ENCODE data around the gene HIPK3. TPM values are rescaled to one million over a fixed set of nuclear protein-coding genes. Genes with fewer than 3 reads are reported as not detected.

HIPK3 gene
- polyA plus RNA-seq, 1 donor (not counting 4 experiments of a cell fraction or from before 2014, with no cell fraction given), result 37.3 TPM

GRCh38 chr11:33307984-33308383 lies 50.8 kb downstream of the HIPK3 start:
- peaks cover 18% of the 10 kb centered on the region for H4K20me1 ChIP-seq (ENCODE audit: control insufficient read depth, extremely low read depth, insufficient read depth, low read length)
- dilution Hi-C loops (cut with MboI; ENCODE audit: extremely low pct_ligation_motif_present, low sequenced_read_pairs), result no loop called here
- no peak for TF ChIP-seq EZH2 (IDR thresholded peaks at IDR 0.05; ENCODE audit: low read length)
- no peak for TF ChIP-seq CTCF (optimal IDR thresholded peaks at IDR 0.05 in 1 of 3, IDR thresholded peaks at IDR 0.05 in 1 of 3, conservative IDR thresholded peaks at IDR 0.05 in 1 of 3; ENCODE audit: extremely low read depth in 1 of 3, insufficient read depth in 2 of 3, low read length in 3 of 3)

GRCh38 chr11:33309118-33309517 lies 51.9 kb downstream of the HIPK3 start:
- H3K4me3 ChIP-seq (ENCODE audit: control insufficient read depth in 2 of 3, extremely low read depth in 1 of 3, insufficient read depth in 2 of 3, low read depth in 1 of 3, low read length in 3 of 3), result no peak overlapping the region
- H3K9me3 ChIP-seq (ENCODE audit: control insufficient read depth, low read depth, low read length), result no peaks in the 10 kb centered on the region
- no peak for FAIRE-seq
- H3K36me3 ChIP-seq (ENCODE audit: control insufficient read depth in 2 of 2, extremely low read depth in 1 of 2, insufficient read depth in 2 of 2, low read length in 2 of 2), result no peaks in the 10 kb centered on the region
- no peak overlapping the region for H3K9ac ChIP-seq (ENCODE audit: control insufficient read depth, extremely low read depth, insufficient read depth, low read length)
- dilution Hi-C loops (cut with MboI; ENCODE audit: extremely low pct_ligation_motif_present, low sequenced_read_pairs), result no loop called here
- no peak overlapping the region for H3K27ac ChIP-seq (ENCODE audit: control insufficient read depth, insufficient read depth, low read length)
- H2AFZ ChIP-seq (ENCODE audit: control insufficient read depth, low read length), result no peak overlapping the region
- H3K9me1 ChIP-seq (ENCODE audit: control insufficient read depth, extremely low read depth, insufficient read depth, low read length), result no peaks in the 10 kb centered on the region
- TF ChIP-seq CTCF (optimal IDR thresholded peaks at IDR 0.05 in 1 of 3, IDR thresholded peaks at IDR 0.05 in 1 of 3, conservative IDR thresholded peaks at IDR 0.05 in 1 of 3; ENCODE audit: extremely low read depth in 1 of 3, insufficient read depth in 2 of 3, low read length in 3 of 3) (no peak), EZH2 (IDR thresholded peaks at IDR 0.05; ENCODE audit: low read length) (no peak)
- peaks cover 76% of the 10 kb centered on the region for H3K79me2 ChIP-seq (ENCODE audit: control insufficient read depth, insufficient read depth, low read length)
- no peaks in the 10 kb centered on the region for H3K27me3 ChIP-seq (ENCODE audit: control insufficient read depth, extremely low read depth, insufficient read depth, low read length)
- DNase-seq (ENCODE audit: low read depth, low spot score), result no peak
- H3K4me2 ChIP-seq (ENCODE audit: control insufficient read depth, extremely low read depth, insufficient read depth, low read depth, low read length), result no peak overlapping the region
- H3K4me1 ChIP-seq (ENCODE audit: control insufficient read depth, extremely low read depth, insufficient read depth, low read length), result no peaks in the 10 kb centered on the region
- H4K20me1 ChIP-seq (ENCODE audit: control insufficient read depth, extremely low read depth, insufficient read depth, low read length), result peaks cover 18% of the 10 kb centered on the region

More at GRCh38 chr11:33307984-33308383, 50.8 kb downstream of the HIPK3 start:
- H3K9ac ChIP-seq (ENCODE audit: control insufficient read depth, extremely low read depth, insufficient read depth, low read length), result no peak overlapping the region
- H3K27ac ChIP-seq (ENCODE audit: control insufficient read depth, insufficient read depth, low read length), result no peak overlapping the region
- H3K27me3 ChIP-seq (ENCODE audit: control insufficient read depth, extremely low read depth, insufficient read depth, low read length), result no peaks in the 10 kb centered on the region
- no peaks in the 10 kb centered on the region for H3K4me1 ChIP-seq (ENCODE audit: control insufficient read depth, extremely low read depth, insufficient read depth, low read length)
- no peak overlapping the region for H3K4me3 ChIP-seq (ENCODE audit: control insufficient read depth in 2 of 3, extremely low read depth in 1 of 3, insufficient read depth in 2 of 3, low read depth in 1 of 3, low read length in 3 of 3)
- no peaks in the 10 kb centered on the region for H3K9me1 ChIP-seq (ENCODE audit: control insufficient read depth, extremely low read depth, insufficient read depth, low read length)
- no peak for FAIRE-seq
- no peak overlapping the region for H3K4me2 ChIP-seq (ENCODE audit: control insufficient read depth, extremely low read depth, insufficient read depth, low read depth, low read length)
- no peaks in the 10 kb centered on the region for H3K36me3 ChIP-seq (ENCODE audit: control insufficient read depth in 2 of 2, extremely low read depth in 1 of 2, insufficient read depth in 2 of 2, low read length in 2 of 2)
- H3K9me3 ChIP-seq (ENCODE audit: control insufficient read depth, low read depth, low read length), result no peaks in the 10 kb centered on the region
- H3K79me2 ChIP-seq (ENCODE audit: control insufficient read depth, insufficient read depth, low read length), result peaks cover 74% of the 10 kb centered on the region
- H2AFZ ChIP-seq (ENCODE audit: control insufficient read depth, low read length), result no peak overlapping the region
- no peak for DNase-seq (ENCODE audit: low read depth, low spot score)

Measured in keratinocyte (primary cell).